Measurements from ENCODE around the gene AFAP1L1.
A peak's percentile ranks its signal among the peaks of the same experiment; 100 is the strongest.

The AFAP1L1 gene

GRCh38 chr5:149317281-149318048 lies 45.8 kb downstream of the AFAP1L1 start:
- peak; percentile 76 for DNase-seq

GRCh38 chr5:149319174-149319573 lies 47.5 kb downstream of the AFAP1L1 start:
- no peak for DNase-seq

DNA sequence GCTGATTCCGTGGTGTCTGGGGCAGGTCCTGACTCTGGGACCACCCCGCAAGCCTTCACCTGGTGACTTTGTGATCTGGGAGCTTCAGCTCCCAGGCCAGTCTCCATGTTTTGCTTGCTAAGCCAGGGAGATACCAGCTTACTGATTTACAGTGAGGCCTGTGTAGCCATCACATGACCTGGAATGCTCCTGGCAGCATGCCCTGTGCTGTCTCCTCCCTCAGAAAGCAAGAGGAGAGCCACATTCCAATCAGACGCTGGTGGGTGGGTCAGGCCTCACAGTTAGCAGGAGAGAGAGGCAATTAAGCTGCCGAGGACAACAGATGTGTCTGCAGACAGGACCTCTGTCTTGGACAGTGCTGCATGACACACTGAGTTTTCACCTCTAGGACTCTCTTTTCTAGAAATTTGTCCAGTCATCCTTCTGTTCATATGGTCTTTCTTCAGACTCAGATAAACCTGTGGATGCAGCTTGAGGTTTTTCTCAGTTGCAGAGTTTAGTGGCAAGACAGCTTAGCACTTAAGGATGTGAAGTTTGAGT lies 49.2 kb downstream of the AFAP1L1 start:
- DNase-seq, result peak; percentile 83

GRCh38 chr5:149322518-149322917 lies 50.9 kb downstream of the AFAP1L1 start:
- no peak for DNase-seq

DNA sequence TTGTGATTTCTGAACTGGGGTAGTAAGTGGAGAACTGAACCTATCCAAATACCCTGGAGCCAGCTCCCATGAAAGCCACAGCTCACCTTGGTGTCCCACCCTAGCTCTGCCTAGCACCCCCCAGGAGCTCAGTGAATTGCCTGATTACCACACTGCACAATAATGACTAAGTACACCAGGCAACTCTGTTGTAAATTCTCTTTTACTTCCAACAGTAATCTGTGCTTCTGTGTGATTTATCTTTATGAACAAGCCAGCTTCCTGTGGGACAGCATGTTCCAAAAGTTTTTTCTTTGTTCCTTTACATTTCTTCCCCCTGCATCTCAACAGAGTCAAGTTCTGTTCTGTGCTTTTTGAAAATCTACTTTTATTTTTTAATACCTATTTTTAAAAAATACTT lies 51.6 kb downstream of the AFAP1L1 start:
- DNase-seq, result no peak

- DNase-seq, result no peak
Measured at GRCh38 chr5:149323621-149324205, 52.1 kb downstream of the AFAP1L1 start.

DNA sequence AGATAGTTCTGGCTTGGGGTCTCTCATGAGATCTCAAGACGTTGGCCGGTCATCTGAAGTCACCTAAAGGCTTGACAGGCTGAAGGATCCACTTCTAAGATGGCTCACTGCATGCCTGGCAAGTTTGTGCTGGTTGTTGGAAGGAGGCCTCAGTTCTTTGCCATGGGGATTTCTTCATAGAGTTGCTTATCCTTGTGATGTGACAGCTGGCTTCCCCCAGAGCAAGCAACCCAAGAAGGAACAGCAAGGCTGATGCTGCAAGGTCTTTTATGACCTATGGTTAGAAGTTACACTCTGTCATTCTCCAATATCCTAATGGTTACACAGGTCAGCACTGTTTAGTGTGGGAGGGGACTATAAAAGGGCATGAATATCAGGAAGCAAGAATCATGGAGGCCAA lies 53.0 kb downstream of the AFAP1L1 start:
- DNase-seq, result no peak

- DNase-seq, result no peak
Measured at GRCh38 chr5:149325166-149325735, 53.6 kb downstream of the AFAP1L1 start.

DNA sequence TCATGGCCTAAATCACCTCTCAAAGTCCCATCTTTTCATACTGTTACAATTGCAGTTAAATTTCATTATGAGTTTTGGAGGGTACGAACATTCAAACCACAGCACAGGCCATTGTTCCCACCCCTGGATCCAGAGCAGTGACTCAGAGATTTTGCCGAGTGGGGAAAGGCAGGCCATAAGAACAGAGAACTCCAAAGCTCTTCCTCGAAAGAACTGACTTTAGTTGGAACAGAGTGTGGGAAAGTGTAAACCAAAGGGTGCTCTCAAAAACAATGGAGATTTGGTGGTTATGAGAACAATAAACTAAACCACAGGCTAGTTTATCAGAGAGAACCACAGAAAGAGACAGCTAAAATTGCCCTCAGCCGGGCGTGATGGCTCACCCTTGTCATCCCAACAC lies 54.2 kb downstream of the AFAP1L1 start:
- DNase-seq, result no peak

GRCh38 chr5:149326611-149327010 lies 55.0 kb downstream of the AFAP1L1 start:
- no peak for DNase-seq

- DNase-seq, result no peak
Measured at GRCh38 chr5:149328177-149328576, 56.5 kb downstream of the AFAP1L1 start.

DNA sequence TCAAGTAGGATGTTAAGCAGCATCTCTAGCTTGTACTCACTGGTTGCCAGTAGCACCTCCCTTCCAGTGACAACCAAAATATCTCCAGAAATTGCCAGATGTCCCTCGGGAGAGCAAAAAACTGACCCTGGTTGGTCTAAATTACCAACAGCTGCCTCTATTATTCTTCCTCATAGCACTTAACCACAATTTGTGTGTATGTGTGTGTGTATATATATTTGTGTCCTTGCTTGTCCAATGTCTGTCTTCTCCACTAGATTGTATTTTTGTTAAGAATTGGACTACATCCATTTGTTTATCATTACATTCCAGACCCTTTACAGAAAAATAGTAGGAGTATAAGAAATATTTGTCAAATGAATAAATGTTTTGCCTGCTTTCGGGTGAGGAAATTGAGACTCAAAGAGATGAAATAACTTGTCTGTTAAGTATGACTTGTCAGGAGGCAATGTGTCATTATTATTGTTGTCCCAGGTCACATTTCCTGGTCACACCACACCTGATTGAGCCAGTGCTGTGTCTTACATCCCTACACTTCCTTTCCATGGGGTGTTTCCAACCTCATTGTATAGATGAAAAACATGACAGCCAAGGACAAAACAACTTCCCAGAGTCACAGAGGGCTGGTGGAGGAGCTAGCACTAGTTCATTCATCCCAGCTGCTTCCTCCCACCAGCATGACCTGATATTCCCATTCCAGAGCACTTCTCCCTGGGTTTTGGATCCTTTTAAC lies 62.2 kb downstream of the AFAP1L1 start:
- DNase-seq, result no peak

GRCh38 chr5:149337736-149338135 lies 66.1 kb downstream of the AFAP1L1 start:
- no peak for DNase-seq

GRCh38 chr5:149338364-149338763 lies 66.7 kb downstream of the AFAP1L1 start:
- DNase-seq, result no peak

- DNase-seq, result no peak
Measured at GRCh38 chr5:149340920-149341319, 69.3 kb downstream of the AFAP1L1 start.

DNA sequence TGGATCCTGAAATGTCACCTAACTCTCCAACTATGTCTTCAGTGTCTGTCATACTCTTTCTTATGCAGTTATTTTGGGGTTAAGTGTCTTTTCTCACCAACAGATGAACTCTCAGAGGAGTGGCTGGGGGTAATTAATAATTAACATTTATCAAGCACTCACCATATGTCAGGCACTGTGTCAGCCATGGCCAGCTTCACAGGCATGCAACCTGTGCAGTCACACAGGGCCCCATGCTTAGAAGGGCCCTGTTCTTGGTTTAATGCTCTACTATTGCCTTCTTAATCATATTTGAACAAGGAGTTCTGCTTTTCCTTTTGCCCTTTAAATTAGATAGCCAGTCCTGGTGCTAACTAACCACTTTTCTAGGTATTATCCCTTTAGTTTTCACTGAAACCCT lies 70.2 kb downstream of the AFAP1L1 start:
- DNase-seq, result no peak

DNA sequence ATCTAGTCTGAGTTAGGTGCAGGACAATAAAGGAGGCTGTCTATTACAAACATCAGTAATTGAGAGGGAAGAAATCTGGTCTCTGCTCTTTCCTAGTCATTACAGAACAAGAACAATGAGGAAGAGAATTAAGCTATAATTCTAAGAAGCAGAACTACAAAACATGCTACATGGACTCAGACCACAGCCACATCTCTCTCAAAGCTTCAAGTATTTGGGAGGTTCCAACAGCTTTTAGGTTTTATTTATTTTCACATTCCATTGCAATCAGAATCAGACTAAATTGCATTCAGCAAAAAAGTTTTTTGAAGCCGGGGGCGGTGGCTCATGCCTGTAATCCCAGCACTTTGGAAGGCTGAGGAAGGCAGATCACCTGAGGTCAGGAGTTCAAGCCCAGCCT lies 72.5 kb downstream of the AFAP1L1 start:
- no peak for DNase-seq

- peak; percentile 99 for DNase-seq
Measured at GRCh38 chr5:149345147-149345891, 73.7 kb downstream of the AFAP1L1 start, which contains the start of gene GRPEL2. Gene GRPEL2 (plus strand): TSS chr5:149345499. CDS start chr5:149345540, 41 bp downstream.

DNA sequence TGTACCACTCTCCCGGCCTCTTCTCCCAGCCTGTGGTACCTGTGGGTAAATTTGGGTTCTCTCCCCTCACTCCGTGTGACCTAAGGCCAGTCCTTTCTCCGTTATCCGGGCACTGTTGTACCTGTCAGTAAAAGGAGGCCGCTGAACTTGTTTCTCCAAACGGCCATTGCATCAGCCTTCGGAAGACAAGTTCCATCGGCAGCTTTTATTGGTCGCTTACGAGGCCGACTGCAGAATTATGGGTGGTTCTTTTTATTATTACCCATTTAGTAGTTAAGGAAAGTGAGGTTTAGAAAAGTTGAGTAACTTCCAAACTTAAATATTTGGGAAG lies 74.2 kb downstream of the AFAP1L1 start:
- DNase-seq, result peak; percentile 62

DNA sequence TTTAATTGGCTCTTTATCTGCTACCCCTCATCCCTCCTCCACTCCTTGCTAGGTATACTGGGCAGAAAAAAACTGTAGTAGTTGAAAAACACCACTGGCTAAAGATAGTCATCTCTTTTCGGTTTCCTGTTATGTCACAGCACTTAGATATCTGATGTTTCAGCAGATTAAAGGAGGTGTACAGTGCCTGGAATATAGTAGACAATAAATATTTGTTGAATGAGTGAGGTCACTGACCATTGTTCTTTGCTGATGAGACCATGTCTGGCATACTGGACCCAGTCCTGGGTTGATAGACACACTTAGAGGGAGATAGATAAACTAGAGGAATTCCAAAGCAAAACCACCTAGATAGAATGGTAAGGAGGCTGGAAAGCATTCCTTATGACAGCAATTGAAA lies 76.9 kb downstream of the AFAP1L1 start:
- DNase-seq, result peak; percentile 54

GRCh38 chr5:149349382-149349781 lies 77.7 kb downstream of the AFAP1L1 start:
- no peak for DNase-seq

GRCh38 chr5:149352169-149352568 lies 80.5 kb downstream of the AFAP1L1 start:
- no peak for DNase-seq

DNA sequence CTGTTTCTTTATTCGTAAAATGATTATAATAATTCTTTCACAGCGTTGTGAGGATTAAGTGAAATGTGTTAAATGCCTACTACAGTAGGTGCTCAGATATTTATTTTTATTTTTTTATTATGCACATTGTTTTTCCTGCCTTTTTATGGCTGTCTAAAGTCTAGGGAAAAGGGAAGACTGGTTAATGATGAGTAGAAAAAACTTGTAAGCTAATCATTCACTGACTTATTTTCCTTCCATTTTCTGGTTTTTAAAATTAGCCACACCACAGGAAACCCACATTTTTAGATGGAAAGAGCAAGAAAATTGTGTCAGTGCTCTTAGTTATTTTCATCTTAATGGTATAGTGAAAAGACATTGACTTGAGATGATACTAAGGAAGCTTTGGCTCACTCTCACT lies 82.3 kb downstream of the AFAP1L1 start:
- no peak for DNase-seq
